Neuronal stem cell (in vitro differentiated cells): ENCODE data around the gene TOGARAM1.

Experiments used
- DNase-seq: peaks from one replicate; pipeline ENCODE4 v3.0.0-alpha.2; 2013; ENCODE audit warnings: low spot score
- H2AFZ ChIP-seq: one replicate; pipeline ENCODE4 v1.6.1; 2013; ENCODE audit warnings: mild to moderate bottlenecking, low read length, inconsistent platforms
- H2AK5ac ChIP-seq: 2 replicates; pipeline ENCODE4 v1.6.1; 2013; ENCODE audit warnings: low read depth, mild to moderate bottlenecking, inconsistent platforms, low read length, moderate library complexity, mixed read lengths
- H2BK120ac ChIP-seq: 2 replicates; pipeline ENCODE4 v1.6.1; 2013; ENCODE audit warnings: low read depth, mild to moderate bottlenecking, inconsistent platforms, low read length, moderate library complexity, mixed read lengths
- H2BK12ac ChIP-seq: one replicate; pipeline ENCODE4 v1.6.1; 2013; ENCODE audit warnings: low read length, inconsistent platforms
- H2BK15ac ChIP-seq: 2 replicates; pipeline ENCODE4 v1.6.1; 2013; ENCODE audit warnings: mild to moderate bottlenecking, low read length, inconsistent platforms, mixed read lengths
- H2BK5ac ChIP-seq: one replicate; pipeline ENCODE4 v1.6.1; 2013; ENCODE audit warnings: inconsistent platforms, mild to moderate bottlenecking, low read length, moderate library complexity
- H3K14ac ChIP-seq: one replicate; pipeline ENCODE4 v1.6.1; 2013; ENCODE audit warnings: low read length, inconsistent platforms
- H3K18ac ChIP-seq: 2 replicates; pipeline ENCODE4 v1.6.1; 2013; ENCODE audit warnings: low read length, inconsistent platforms
- H3K23ac ChIP-seq: 2 replicates; pipeline ENCODE4 v1.6.1; 2013; ENCODE audit warnings: low read depth, mild to moderate bottlenecking, mixed read lengths, low read length, inconsistent platforms; ENCODE audit not compliant: poor library complexity
- H3K27ac ChIP-seq: replicated peaks from 3 replicates; pipeline ENCODE4 v1.5.1; 2013; ENCODE audit warnings: low read length, inconsistent platforms
- H3K27me3 ChIP-seq, 3 experiments: 2 replicates each; pipeline ENCODE4 v1.6.1; 2013; ENCODE audit warnings: low read length in 3 of 3, mild to moderate bottlenecking in 2 of 3, inconsistent platforms in 1 of 3, low read depth in 1 of 3, mixed read lengths in 1 of 3, moderate library complexity in 1 of 3; ENCODE audit not compliant: control insufficient read depth in 3 of 3, insufficient read depth in 3 of 3
- H3K36me3 ChIP-seq, 2 donors: replicated peaks in 1 of 2; 2 replicates each; pipeline ENCODE4 v1.6.1; 2013; ENCODE audit warnings: low read length in 2 of 2; ENCODE audit not compliant: control insufficient read depth in 2 of 2, insufficient read depth in 2 of 2
- H3K4ac ChIP-seq: 2 replicates; pipeline ENCODE4 v1.6.1; 2013; ENCODE audit warnings: inconsistent platforms, mild to moderate bottlenecking, low read length, moderate library complexity
- H3K4me1 ChIP-seq, 2 donors: 1 replicate in 1 of 2; 2 replicates in 1 of 2; pipeline ENCODE4 v1.6.1; 2013; ENCODE audit warnings: low read length in 2 of 2, low read depth in 1 of 2; ENCODE audit not compliant: control insufficient read depth in 2 of 2, insufficient read depth in 1 of 2
- H3K4me2 ChIP-seq: one replicate; pipeline ENCODE4 v1.6.1; 2013; ENCODE audit warnings: mild to moderate bottlenecking, low read length, inconsistent platforms; ENCODE audit not compliant: insufficient read depth, poor library complexity, severe bottlenecking
- H3K4me3 ChIP-seq, 2 donors: 2 replicates each; pipeline ENCODE4 v1.5.1; 2013; ENCODE audit warnings: low read length in 2 of 2, mild to moderate bottlenecking in 2 of 2, inconsistent platforms in 1 of 2, moderate library complexity in 1 of 2
- H3K79me1 ChIP-seq: one replicate; pipeline ENCODE4 v1.6.1; 2013; ENCODE audit warnings: low read depth, mild to moderate bottlenecking, inconsistent platforms, low read length, moderate library complexity
- H3K9ac ChIP-seq: one replicate; pipeline ENCODE4 v1.6.1; 2013; ENCODE audit warnings: mild to moderate bottlenecking, low read depth, low read length, inconsistent platforms; ENCODE audit not compliant: poor library complexity
- H3K9me3 ChIP-seq, 2 donors: replicated peaks in 1 of 2; 2 replicates each; pipeline versions ENCODE3 to v1.6.1; 2013; ENCODE audit warnings: low read length in 2 of 2, mild to moderate bottlenecking in 2 of 2, inconsistent platforms in 1 of 2, low read depth in 1 of 2, mixed read lengths in 1 of 2, moderate library complexity in 1 of 2; ENCODE audit not compliant: control insufficient read depth in 2 of 2, insufficient read depth in 1 of 2
- H4K8ac ChIP-seq: one replicate; pipeline ENCODE4 v1.6.1; 2013; ENCODE audit warnings: low read depth, mild to moderate bottlenecking, inconsistent platforms, low read length, moderate library complexity
- H4K91ac ChIP-seq: one replicate; pipeline ENCODE4 v1.6.1; 2013; ENCODE audit warnings: low read length, low read depth, mild to moderate bottlenecking, inconsistent platforms; ENCODE audit not compliant: poor library complexity
- WGBS, 2 donors: extraction: QIAGEN DNeasy Blood & Tissue Kit; methylation state at CpG; one replicate each; pipeline ENCODE4 v1.1.7; 2013; ENCODE audit warnings: missing lambda C conversion rate in 2 of 2, mixed read lengths in 1 of 2; ENCODE audit not compliant: insufficient read length in 2 of 2, insufficient replicate concordance in 1 of 2; ENCODE audit errors: extremely low coverage in 2 of 2; 5-methylcytosine and 5-hydroxymethylcytosine counted together

TOGARAM1 gene

GRCh38 chr14:45070215-45070614 lies 108.2 kb downstream of the TOGARAM1 start:
- Histone ChIP-seq H4K91ac (no peak overlapping the region), H3K4me2 (no peak overlapping the region), H2AK5ac (no peak overlapping the region), H3K36me3 (peaks cover 0 to 33% of the 10 kb centered on the region in 2 donors), H2BK120ac (no peak overlapping the region), H2BK12ac (no peak overlapping the region), H3K4ac (no peak overlapping the region), H3K79me1 (no peaks in the 10 kb centered on the region), H2AFZ (no peak overlapping the region), H3K14ac (no peak overlapping the region), H3K9me3 (peaks cover 0 to 3% of the 10 kb centered on the region in 2 donors), H3K9ac (no peak overlapping the region), H3K4me3 (no peak overlapping the region), H2BK15ac (no peak overlapping the region), H3K23ac (no peak overlapping the region), H3K4me1 (no peaks in the 10 kb centered on the region), H3K27me3 (no peaks in the 10 kb centered on the region), H3K27ac (no peak overlapping the region), H2BK5ac (no peak overlapping the region), H4K8ac (no peak overlapping the region), H3K18ac (no peak overlapping the region)
- WGBS, 2 donors = no CpG with 5 or more reads among the region's 1 CpG
- DNase-seq = no peak

- Histone ChIP-seq H2BK5ac (no peak overlapping the region), H3K9me3 (peaks cover 0 to 3% of the 10 kb centered on the region in 2 donors), H3K4ac (no peak overlapping the region), H4K8ac (no peak overlapping the region), H3K4me2 (no peak overlapping the region), H3K4me3 (no peak overlapping the region), H2AFZ (no peak overlapping the region), H3K79me1 (no peaks in the 10 kb centered on the region), H2AK5ac (no peak overlapping the region), H2BK12ac (no peak overlapping the region), H2BK120ac (no peak overlapping the region), H4K91ac (no peak overlapping the region), H3K18ac (no peak overlapping the region), H3K27me3 (no peaks in the 10 kb centered on the region), H3K27ac (no peak overlapping the region), H2BK15ac (no peak overlapping the region), H3K9ac (no peak overlapping the region), H3K23ac (no peak overlapping the region), H3K36me3 (peaks cover 0 to 33% of the 10 kb centered on the region in 2 donors), H3K14ac (no peak overlapping the region), H3K4me1 (no peaks in the 10 kb centered on the region)
- no peak for DNase-seq
- WGBS, 2 donors = no CpG with 5 or more reads among the region's 6 CpGs
Observed at GRCh38 chr14:45072126-45072525, 110.1 kb downstream of the TOGARAM1 start.

GRCh38 chr14:45073231-45073879 lies 111.4 kb downstream of the TOGARAM1 start:
- no peak overlapping the region for H3K18ac ChIP-seq
- no peak overlapping the region for H3K23ac ChIP-seq
- H3K9me3 ChIP-seq = peaks cover 0 to 3% of the 10 kb centered on the region in 2 donors
- H2AK5ac ChIP-seq = no peak overlapping the region
- no peak overlapping the region for H2BK12ac ChIP-seq
- H2BK120ac ChIP-seq = no peak overlapping the region
- no peak overlapping the region for H3K4me3 ChIP-seq
- H4K8ac ChIP-seq = no peak overlapping the region
- H3K79me1 ChIP-seq = no peaks in the 10 kb centered on the region
- H2AFZ ChIP-seq = no peak overlapping the region
- H2BK5ac ChIP-seq = no peak overlapping the region
- DNase-seq = no peak
- H3K4me2 ChIP-seq = no peak overlapping the region
- peaks cover 0 to 26% of the 10 kb centered on the region in 2 donors for H3K36me3 ChIP-seq
- no peak overlapping the region for H3K14ac ChIP-seq
- H3K27ac ChIP-seq = no peak overlapping the region
- no peak overlapping the region for H2BK15ac ChIP-seq
- H3K4ac ChIP-seq = no peak overlapping the region
- no peaks in the 10 kb centered on the region for H3K27me3 ChIP-seq
- no peak overlapping the region for H3K9ac ChIP-seq
- H3K4me1 ChIP-seq = no peaks in the 10 kb centered on the region
- no peak overlapping the region for H4K91ac ChIP-seq
- no CpG with 5 or more reads among the region's 5 CpGs for WGBS, 2 donors

GRCh38 chr14:45078323-45078722 lies 116.3 kb downstream of the TOGARAM1 start:
- Histone ChIP-seq H4K8ac (no peak overlapping the region), H4K91ac (no peak overlapping the region), H3K23ac (no peak overlapping the region), H3K79me1 (no peaks in the 10 kb centered on the region), H2BK120ac (no peak overlapping the region), H2AK5ac (no peak overlapping the region), H2BK5ac (no peak overlapping the region), H3K4me3 (no peak overlapping the region), H3K4me1 (peaks cover 0 to under 1% of the 10 kb centered on the region in 2 donors), H3K18ac (no peak overlapping the region), H3K36me3 (peaks cover 0 to 8% of the 10 kb centered on the region in 2 donors), H3K27me3 (no peaks in the 10 kb centered on the region), H3K4ac (no peak overlapping the region), H2AFZ (no peak overlapping the region), H3K9me3 (no peaks in the 10 kb centered on the region), H2BK15ac (no peak overlapping the region), H3K4me2 (no peak overlapping the region), H3K27ac (no peak overlapping the region), H3K14ac (no peak overlapping the region), H2BK12ac (no peak overlapping the region), H3K9ac (no peak overlapping the region)
- no CpG with 5 or more reads among the region's 1 CpG for WGBS, 2 donors
- DNase-seq = no peak
